Heart left ventricle (tissue), 16 donors: Measurements from ENCODE around the gene DNAJB11. TPM values are rescaled to one million over a fixed set of nuclear protein-coding genes. Genes with fewer than 3 reads are reported as not detected.
"Not testable (repeated sequence)": the region's sequence is repeated elsewhere in the genome, so short reads cannot be mapped to it uniquely, and the experiment has no call there.

Source experiments
- ATAC-seq, 4 donors: fragments of 200-7000 bp; cut with Tn5 transposase; one replicate each; pipeline ENCODE4 v1.9.1; 2020 to 2022; ENCODE audit warnings: moderate library complexity in 4 of 4, mild to moderate bottlenecking in 3 of 4, moderate number of reproducible peaks in 1 of 4
- DNase-seq, 5 donors: peaks; one replicate each; pipeline ENCODE4 v3.0.0-alpha.2; 2020
- H3K27ac ChIP-seq, 12 donors: fragments of 200-600 bp; sonication (generic) in 4 of 12; one replicate each; pipeline versions ENCODE4 v1.5.0 to v1.8.0; 2016 to 2022; ENCODE audit warnings: mild to moderate bottlenecking in 2 of 12
- H3K27me3 ChIP-seq, 9 donors: fragments of 200-600 bp; sonication (generic) in 2 of 9; one replicate each; pipeline versions ENCODE4 v1.5.1 to v1.8.0; 2016 to 2022; ENCODE audit warnings: mild to moderate bottlenecking in 3 of 9
- H3K36me3 ChIP-seq, 9 donors: fragments of 200-600 bp; sonication (generic) in 2 of 9; one replicate each; pipeline versions ENCODE4 v1.5.0 to v1.8.0; 2018 to 2022; ENCODE audit warnings: mild to moderate bottlenecking in 2 of 9
- H3K4me1 ChIP-seq, 12 donors: fragments of 200-600 bp; sonication (generic) in 4 of 12; one replicate each; pipeline versions ENCODE4 v1.5.0 to v1.8.0; 2016 to 2022; ENCODE audit warnings: mild to moderate bottlenecking in 3 of 12
- H3K4me3 ChIP-seq, 12 donors: fragments of 200-600 bp; sonication (generic) in 4 of 12; one replicate each; pipeline versions ENCODE4 v1.5.0 to v1.8.0; 2017 to 2022; ENCODE audit warnings: mild to moderate bottlenecking in 9 of 12, moderate library complexity in 4 of 12
- H3K9me3 ChIP-seq, 12 donors: fragments of 200-600 bp; sonication (generic) in 4 of 12; one replicate each; pipeline versions ENCODE4 v1.5.0 to v1.8.0; 2016 to 2022; ENCODE audit warnings: mild to moderate bottlenecking in 1 of 12
- CTCF ChIP-seq, 12 donors: fragments of 200-600 bp; sonication (generic) in 4 of 12; IDR thresholded peaks; one replicate each; pipeline versions ENCODE4 v1.5.0 to v1.8.0; 2018 to 2022; ENCODE audit warnings: antibody characterized with exemption in 12 of 12, mild to moderate bottlenecking in 5 of 12
- POLR2A ChIP-seq, 2 donors: fragments of 450-650 bp; IDR thresholded peaks; one replicate each; pipeline ENCODE4 v1.6.1; 2017; ENCODE audit warnings: antibody characterized with exemption in 2 of 2, mild to moderate bottlenecking in 2 of 2, moderate library complexity in 2 of 2
- WGBS, 4 donors: extraction: QIAGEN DNeasy Blood & Tissue Kit in 2 of 4; methylation state at CpG; one replicate each; pipeline versions ENCODE4 v1.1.5 to v1.1.7; 2013 to 2018; 5-methylcytosine and 5-hydroxymethylcytosine counted together
- intact Hi-C, 10 donors: fragments of 100-400 bp; cut with DNase I; formaldehyde crosslinking; loops; one replicate each; pipeline versions ENCODE4 v1.11.1 to v1.14.2; 2022
- polyA plus RNA-seq, 2 donors: library from polyadenylated mRNA; stranded (reverse); fragments of 200-250 nt; gene quantifications; one replicate each; pipeline ENCODE4 v1.2.3, GENCODE V29; 2013
- total RNA-seq, 9 donors: library from RNA; depleted of rRNA in 2 of 9; stranded (reverse); fragments of >200 nt in 2 of 9; fragmentation: NEBNext Ultra II Directional in 3 of 9; extraction: Animal tissue kit (Norgen Biotek cat#: 25700) in 3 of 9; gene quantifications; one replicate each; pipeline versions ENCODE4 v1.1.0 to v1.2.4, GENCODE V29; 2016 to 2023
- donor health status: ischemic (EF 13 %, LVEDD 7.1; RV severe dilation, severe dysfunction).
- donor health status: healthy with polysubstance abuse.
- donor health status: DM: no; HTN: yes; CAD: no.
- donor health status: DM: no; HTN: no; CAD: no.
- donor health status: ischemic (EF 25% LVEDD 6.9; RV normal size, moderate dysfunction).
- donor health status: ischemic (EF 25% LVEDD 5.7; RV mildly dilated, moderate dysfunction).
- donor health status: healthy.
- donor health status: DM: yes; HTN: yes; CAD: no.
- donor health status: ischemic (EF 35%, LVEDD 5.7; RV mildly dilated, moderate dysfunction).
- donor health status: nonischemic (EF 11% LVEDD 7.7; RV severe dilation, severe dysfunction).
- donor health status: DM: yes; HTN: yes; CAD: no.
- donor health status: PGD.
- donor health status: ischemic (EF 29% LVEDD 5.4; RV normal size, mild dysfunction).
- donor health status: nonischemic (EF 23%, LVEDD 6.1; RV moderate dilation, normal function).

Gene DNAJB11
- total and polyA plus RNA-seq, 11 donors, result 17.3 to 151 (median 27.2) TPM

GRCh38 chr3:186530415-186530814, 40.1 kb upstream of the DNAJB11 start:
- Histone ChIP-seq H3K27me3 (no peaks in the 10 kb centered on the region), H3K4me1 (peaks cover 0 to 17% (median 0%) of the 10 kb centered on the region in 12 donors), H3K4me3 (no peak overlapping the region), H3K9me3 (no peaks in the 10 kb centered on the region), H3K27ac (no peak overlapping the region), H3K36me3 (no peaks in the 10 kb centered on the region)
- intact Hi-C loops, result loop anchor here in 3 of 10 donors (10.0 kb wide), 3 partner anchors 106 to 546 kb away; no protein-coding TSS in a partner anchor
- no peak for DNase-seq
- ATAC-seq, result no peak
- TF ChIP-seq CTCF (IDR thresholded peaks at IDR 0.05) (no peak), POLR2A (IDR thresholded peaks at IDR 0.05) (no peak)

GRCh38 chr3:186531694-186532093, 38.8 kb upstream of the DNAJB11 start:
- DNase-seq, ATAC-seq, H3K36me3 ChIP-seq, H3K27ac ChIP-seq, H3K27me3 ChIP-seq, H3K4me3 ChIP-seq, H3K9me3 ChIP-seq: not testable (repeated sequence)
- intact Hi-C loops, result loop anchor here in 3 of 10 donors (10.0 kb wide), 3 partner anchors 107 to 547 kb away; no protein-coding TSS in a partner anchor
- H3K4me1 ChIP-seq, result peaks cover 0 to 21% (median under 1%) of the 10 kb centered on the region in 12 donors
- 91 to 100% (median 98%) methylated on average over 3 of the region's 3 CpGs for WGBS, 4 donors

- Histone ChIP-seq H3K27ac (no peak overlapping the region), H3K36me3 (no peaks in the 10 kb centered on the region), H3K27me3 (no peaks in the 10 kb centered on the region), H3K4me1 (peaks cover 0 to 30% (median 7%) of the 10 kb centered on the region in 12 donors), H3K9me3 (no peaks in the 10 kb centered on the region), H3K4me3 (no peak overlapping the region)
- 29 to 70% (median 60%) methylated on average over 1 of the region's 1 CpG for WGBS, 4 donors
- no peak for ATAC-seq
- DNase-seq, result no peak
- intact Hi-C loops, result loop anchor here in 3 of 10 donors (10.0 kb wide), 3 partner anchors 108 to 548 kb away; no protein-coding TSS in a partner anchor
- TF ChIP-seq POLR2A (IDR thresholded peaks at IDR 0.05) (no peak), CTCF (IDR thresholded peaks at IDR 0.05) (no peak)
These were observed 37.9 kb upstream of the DNAJB11 start for GRCh38 chr3:186532598-186533072.

- Histone ChIP-seq H3K27ac (no peak overlapping the region), H3K9me3 (no peaks in the 10 kb centered on the region), H3K36me3 (peaks cover 0 to 10% (median 0%) of the 10 kb centered on the region in 9 donors), H3K27me3 (no peaks in the 10 kb centered on the region), H3K4me1 (peaks cover 0 to 30% (median 7%) of the 10 kb centered on the region in 12 donors), H3K4me3 (no peak overlapping the region)
- whole genome bisulfite sequencing, 4 donors, result 87 to 91% (median 89%) methylated on average over 6 of the region's 6 CpGs
- DNase-seq, result no peak
- ATAC-seq, result peak in 2 of 4 donors; percentile 16 to 60
- intact Hi-C loops, result loop anchor here in 3 of 10 donors (10.0 kb wide), 3 partner anchors 109 to 549 kb away; no protein-coding TSS in a partner anchor
- TF ChIP-seq POLR2A (IDR thresholded peaks at IDR 0.05) (no peak), CTCF (IDR thresholded peaks at IDR 0.05) (no peak)
These were observed 36.3 kb upstream of the DNAJB11 start for GRCh38 chr3:186534113-186534669.
